ENCODE measurements around the gene WIPI1.

Gene WIPI1

DNA sequence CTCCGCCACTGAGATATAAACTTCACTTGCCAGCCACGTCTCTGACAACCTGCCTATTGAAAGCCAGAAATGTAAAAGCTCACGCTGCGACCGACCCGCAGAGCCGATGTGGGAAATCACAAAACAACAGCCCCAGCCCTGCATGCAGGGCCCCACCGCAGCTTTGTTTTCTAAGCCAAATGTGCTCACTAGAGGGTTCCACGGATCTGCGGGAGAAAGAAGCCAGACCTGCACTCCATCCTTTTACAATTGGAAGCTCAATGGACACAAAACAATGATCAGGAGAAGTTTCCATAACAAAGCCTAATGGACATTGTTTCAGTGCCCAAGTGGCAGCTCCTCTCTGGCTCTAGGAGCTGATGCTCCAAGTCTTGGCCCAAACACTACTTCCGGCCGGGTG is 33.1 kb downstream of the WIPI1 start:
- Histone ChIP-seq H3K27me3 (ENCODE audit: insufficient read depth, poor library complexity, severe bottlenecking) (no peaks in the 10 kb centered on the region), H3K27ac (replicated peaks) (no peak overlapping the region), H3K4me3 (replicated peaks; ENCODE audit: insufficient read depth, low read length) (no peak overlapping the region)
- no peak for DNase-seq (ENCODE audit: low read depth in 1 of 2, low spot score in 1 of 2)
- TF ChIP-seq POLR2AphosphoS5 (IDR thresholded peaks at IDR 0.05; ENCODE audit: low read depth), result no peak
- no peak for TF ChIP-seq GABPA (IDR thresholded peaks at IDR 0.05; ENCODE audit: low read depth)
- no peak for TF ChIP-seq REST (IDR thresholded peaks at IDR 0.05; ENCODE audit: insufficient replicate concordance, low read depth)
- no peak for TF ChIP-seq SPI1 (IDR thresholded peaks at IDR 0.05; ENCODE audit: borderline replicate concordance, low read depth)
- TF ChIP-seq, protein P1, sequence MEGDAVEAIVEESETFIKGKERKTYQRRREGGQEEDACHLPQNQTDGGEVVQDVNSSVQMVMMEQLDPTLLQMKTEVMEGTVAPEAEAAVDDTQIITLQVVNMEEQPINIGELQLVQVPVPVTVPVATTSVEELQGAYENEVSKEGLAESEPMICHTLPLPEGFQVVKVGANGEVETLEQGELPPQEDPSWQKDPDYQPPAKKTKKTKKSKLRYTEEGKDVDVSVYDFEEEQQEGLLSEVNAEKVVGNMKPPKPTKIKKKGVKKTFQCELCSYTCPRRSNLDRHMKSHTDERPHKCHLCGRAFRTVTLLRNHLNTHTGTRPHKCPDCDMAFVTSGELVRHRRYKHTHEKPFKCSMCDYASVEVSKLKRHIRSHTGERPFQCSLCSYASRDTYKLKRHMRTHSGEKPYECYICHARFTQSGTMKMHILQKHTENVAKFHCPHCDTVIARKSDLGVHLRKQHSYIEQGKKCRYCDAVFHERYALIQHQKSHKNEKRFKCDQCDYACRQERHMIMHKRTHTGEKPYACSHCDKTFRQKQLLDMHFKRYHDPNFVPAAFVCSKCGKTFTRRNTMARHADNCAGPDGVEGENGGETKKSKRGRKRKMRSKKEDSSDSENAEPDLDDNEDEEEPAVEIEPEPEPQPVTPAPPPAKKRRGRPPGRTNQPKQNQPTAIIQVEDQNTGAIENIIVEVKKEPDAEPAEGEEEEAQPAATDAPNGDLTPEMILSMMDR (IDR thresholded peaks at IDR 0.05; ENCODE audit: insufficient read depth, low read length), result no peak

- Histone ChIP-seq H3K27me3 (ENCODE audit: insufficient read depth, poor library complexity, severe bottlenecking) (no peaks in the 10 kb centered on the region), H3K4me3 (replicated peaks; ENCODE audit: insufficient read depth, low read length) (no peak overlapping the region), H3K27ac (replicated peaks) (no peak overlapping the region)
- TF ChIP-seq GABPA (IDR thresholded peaks at IDR 0.05; ENCODE audit: low read depth) (no peak), REST (IDR thresholded peaks at IDR 0.05; ENCODE audit: insufficient replicate concordance, low read depth) (no peak), SPI1 (IDR thresholded peaks at IDR 0.05; ENCODE audit: borderline replicate concordance, low read depth) (no peak), POLR2AphosphoS5 (IDR thresholded peaks at IDR 0.05; ENCODE audit: low read depth) (no peak)
- TF ChIP-seq, protein P1 (IDR thresholded peaks at IDR 0.05; ENCODE audit: insufficient read depth, low read length), result no peak
- no peak for DNase-seq (ENCODE audit: low read depth in 1 of 2, low spot score in 1 of 2)
These were observed 34.0 kb downstream of the WIPI1 start for GRCh38 chr17:68423251-68423650.

- no peak for DNase-seq (ENCODE audit: low read depth in 1 of 2, low spot score in 1 of 2)
- no peak overlapping the region for H3K4me3 ChIP-seq (replicated peaks; ENCODE audit: insufficient read depth, low read length)
- no peak overlapping the region for H3K27ac ChIP-seq (replicated peaks)
- TF ChIP-seq, protein P1 (IDR thresholded peaks at IDR 0.05; ENCODE audit: insufficient read depth, low read length), result no peak
- no peak for TF ChIP-seq POLR2AphosphoS5 (IDR thresholded peaks at IDR 0.05; ENCODE audit: low read depth)
- no peak for TF ChIP-seq SPI1 (IDR thresholded peaks at IDR 0.05; ENCODE audit: borderline replicate concordance, low read depth)
- TF ChIP-seq REST (IDR thresholded peaks at IDR 0.05; ENCODE audit: insufficient replicate concordance, low read depth), result no peak
- TF ChIP-seq GABPA (IDR thresholded peaks at IDR 0.05; ENCODE audit: low read depth), result no peak
- H3K27me3 ChIP-seq (ENCODE audit: insufficient read depth, poor library complexity, severe bottlenecking), result no peaks in the 10 kb centered on the region
These were observed 34.5 kb downstream of the WIPI1 start for GRCh38 chr17:68422821-68423220.

Data from HL-60 (cell line).